Right lobe of liver (tissue), 6 donors: Measurements from ENCODE around the gene MAMLD1. TPM values are rescaled to one million over a fixed set of nuclear protein-coding genes. Genes with fewer than 3 reads are reported as not detected.

Experiments used
- ATAC-seq, 4 donors: fragments of 200-7000 bp; cut with Tn5 transposase; one replicate each; pipeline ENCODE4 v1.9.1; 2020; ENCODE audit warnings: mild to moderate bottlenecking in 4 of 4, moderate library complexity in 4 of 4
- DNase-seq, 3 donors: peaks; one replicate each; pipeline ENCODE4 v3.0.0-alpha.2; 2020
- H3K27ac ChIP-seq, 3 donors: fragments of 200-600 bp; one replicate each; pipeline ENCODE4 v1.8.0; 2022
- H3K27me3 ChIP-seq, 2 donors: fragments of 200-600 bp; one replicate each; pipeline ENCODE4 v1.8.0; 2022
- H3K36me3 ChIP-seq, 4 donors: fragments of 200-600 bp; sonication (generic) in 1 of 4; one replicate each; pipeline versions ENCODE4 v1.5.1 to v1.8.0; 2017 to 2022; ENCODE audit warnings: control low read depth in 1 of 4
- H3K4me1 ChIP-seq, 4 donors: fragments of 200-600 bp; sonication (generic) in 1 of 4; one replicate each; pipeline versions ENCODE4 v1.5.1 to v1.8.0; 2017 to 2022; ENCODE audit warnings: control low read depth in 1 of 4
- H3K4me3 ChIP-seq, 3 donors: fragments of 200-600 bp; one replicate each; pipeline ENCODE4 v1.8.0; 2022
- H3K9me3 ChIP-seq, 4 donors: fragments of 200-600 bp; sonication (generic) in 1 of 4; one replicate each; pipeline versions ENCODE4 v1.5.1 to v1.8.0; 2017 to 2022; ENCODE audit warnings: control low read depth in 1 of 4
- POLR2A ChIP-seq: fragments of 450-650 bp; IDR thresholded peaks from one replicate; pipeline ENCODE4 v1.6.1; 2017; ENCODE audit warnings: antibody characterized with exemption, mild to moderate bottlenecking
- WGBS: methylation state at CpG from one replicate; pipeline ENCODE4 v1.1.6; 2018; ENCODE audit warnings: low coverage, low lambda C conversion rate; ENCODE audit not compliant: insufficient coverage; ENCODE audit errors: missing lambda C conversion rate; 5-methylcytosine and 5-hydroxymethylcytosine counted together
- intact Hi-C, 2 donors: fragments of 100-400 bp; cut with DNase I; formaldehyde crosslinking; loops; one replicate each; pipeline versions ENCODE4 v1.11.2 to v1.14.1; 2022
- total RNA-seq, 6 experiments: library from RNA; depleted of rRNA in 2 of 6; stranded (reverse); fragments of >200 nt in 2 of 6; fragmentation: NEBNext Ultra II Directional in 3 of 6; extraction: Animal tissue kit (Norgen Biotek cat#: 25700) in 3 of 6; gene quantifications; one replicate each; pipeline versions ENCODE4 v1.1.0 to v1.2.4, GENCODE V29; 2016 to 2023
- TF ChIP-seq, protein P1 (sequence below), 4 donors: fragments of 200-600 bp in 3 of 4; fragments of 450-650 bp in 1 of 4; IDR thresholded peaks; one replicate each; pipeline versions ENCODE4 v1.5.1 to v1.8.0; 2016 to 2022; ENCODE audit warnings: antibody characterized with exemption in 4 of 4, mild to moderate bottlenecking in 2 of 4
- donor health status: DM: no; HTN: yes; CAD: no.
- donor health status: DM: no; HTN: no; CAD: no.
- donor health status: DM: no; HTN: no; CAD: no.
- donor health status: DM: no; HTN: yes; CAD: no.
- donor health status: DM: no; HTN: yes; CAD: no.

Gene MAMLD1
- total RNA-seq, 6 experiments from 2014 or later = 0.99 to 4.7 (median 1.8) TPM

DNA sequence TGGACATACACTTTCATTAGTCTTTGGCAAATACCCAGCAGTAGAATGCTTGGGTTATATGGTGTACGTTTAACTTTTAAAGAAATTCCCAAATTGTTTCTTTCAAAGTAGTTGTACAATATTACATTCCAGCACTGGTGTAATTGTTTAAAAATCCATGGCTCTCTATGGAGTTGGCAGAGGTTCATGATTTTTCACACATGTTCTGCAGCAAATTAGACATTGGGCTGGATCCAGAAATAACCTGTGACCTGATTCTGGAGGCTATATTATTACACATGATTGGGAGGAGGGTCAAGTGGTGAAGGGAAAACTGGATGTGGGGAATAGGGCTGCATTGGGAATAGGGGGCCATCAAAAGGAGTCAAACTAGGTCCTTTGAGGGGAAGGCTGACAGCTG is 41.9 kb downstream of the MAMLD1 start:
- Histone ChIP-seq H3K27me3 (no peaks in the 10 kb centered on the region), H3K9me3 (no peaks in the 10 kb centered on the region), H3K27ac (no peak overlapping the region), H3K4me3 (no peak overlapping the region), H3K36me3 (no peaks in the 10 kb centered on the region), H3K4me1 (no peaks in the 10 kb centered on the region)
- ATAC-seq (no peak), DNase-seq (no peak)
- WGBS = 39% methylated on average over 1 of the region's 1 CpG
- intact Hi-C loops = no loop called here
- TF ChIP-seq, protein P1, sequence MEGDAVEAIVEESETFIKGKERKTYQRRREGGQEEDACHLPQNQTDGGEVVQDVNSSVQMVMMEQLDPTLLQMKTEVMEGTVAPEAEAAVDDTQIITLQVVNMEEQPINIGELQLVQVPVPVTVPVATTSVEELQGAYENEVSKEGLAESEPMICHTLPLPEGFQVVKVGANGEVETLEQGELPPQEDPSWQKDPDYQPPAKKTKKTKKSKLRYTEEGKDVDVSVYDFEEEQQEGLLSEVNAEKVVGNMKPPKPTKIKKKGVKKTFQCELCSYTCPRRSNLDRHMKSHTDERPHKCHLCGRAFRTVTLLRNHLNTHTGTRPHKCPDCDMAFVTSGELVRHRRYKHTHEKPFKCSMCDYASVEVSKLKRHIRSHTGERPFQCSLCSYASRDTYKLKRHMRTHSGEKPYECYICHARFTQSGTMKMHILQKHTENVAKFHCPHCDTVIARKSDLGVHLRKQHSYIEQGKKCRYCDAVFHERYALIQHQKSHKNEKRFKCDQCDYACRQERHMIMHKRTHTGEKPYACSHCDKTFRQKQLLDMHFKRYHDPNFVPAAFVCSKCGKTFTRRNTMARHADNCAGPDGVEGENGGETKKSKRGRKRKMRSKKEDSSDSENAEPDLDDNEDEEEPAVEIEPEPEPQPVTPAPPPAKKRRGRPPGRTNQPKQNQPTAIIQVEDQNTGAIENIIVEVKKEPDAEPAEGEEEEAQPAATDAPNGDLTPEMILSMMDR (IDR thresholded peaks at IDR 0.05) = no peak
- TF ChIP-seq POLR2A = no peak

DNA sequence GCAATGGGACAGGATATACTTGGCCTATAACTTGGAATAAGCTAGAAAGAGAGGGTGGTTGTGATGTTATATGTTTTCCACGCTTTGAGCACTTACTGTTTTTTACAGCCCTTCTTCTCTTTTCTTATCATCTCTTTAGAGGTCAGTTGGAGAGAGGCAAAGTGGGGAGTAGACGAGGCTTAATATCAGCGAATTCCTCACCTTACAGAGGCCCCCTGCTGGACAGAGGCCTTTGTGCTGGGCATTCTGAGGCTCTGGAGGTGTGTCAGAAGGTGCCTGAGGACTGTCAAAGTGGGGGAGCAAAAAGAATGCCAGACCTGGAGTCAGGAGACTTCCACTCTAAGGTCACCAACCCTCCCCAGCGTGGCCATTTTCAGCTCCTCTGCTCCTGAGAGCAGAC is 42.5 kb downstream of the MAMLD1 start:
- Histone ChIP-seq H3K27ac (no peak overlapping the region), H3K36me3 (no peaks in the 10 kb centered on the region), H3K4me3 (no peak overlapping the region), H3K9me3 (no peaks in the 10 kb centered on the region), H3K27me3 (no peaks in the 10 kb centered on the region), H3K4me1 (no peaks in the 10 kb centered on the region)
- 52% methylated on average over 4 of the region's 4 CpGs for WGBS
- no peak for DNase-seq
- ATAC-seq = peak in 3 of 4 donors; percentile 47 to 50 (median 49)
- no peak for TF ChIP-seq POLR2A
- TF ChIP-seq, protein P1 (IDR thresholded peaks at IDR 0.05) = peak in 3 of 4 donors; percentile 15 to 32 (median 16)
- intact Hi-C loops = no loop called here

DNA sequence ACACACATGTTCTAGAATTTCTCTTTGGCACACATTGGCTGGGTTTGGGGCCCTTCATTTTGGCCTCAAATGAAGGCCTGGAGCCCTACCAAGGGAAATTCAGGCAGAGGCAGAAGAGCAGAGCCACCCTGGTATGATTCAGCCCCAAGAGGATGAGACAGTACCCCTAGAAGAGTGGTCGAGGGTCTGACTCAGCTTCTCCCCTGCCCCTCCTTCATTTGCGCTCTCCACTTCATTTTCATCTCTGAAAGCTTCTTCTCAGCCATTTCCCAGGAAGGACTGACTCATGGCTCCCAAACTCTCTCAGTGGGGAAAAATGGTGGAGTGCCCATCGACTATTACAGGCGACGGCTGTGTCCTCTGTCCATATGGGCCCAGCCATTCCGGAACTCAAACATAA is 43.5 kb downstream of the MAMLD1 start:
- no peak for ATAC-seq
- H3K4me3 ChIP-seq = no peak overlapping the region
- DNase-seq = no peak
- no peak overlapping the region for H3K27ac ChIP-seq
- H3K4me1 ChIP-seq = no peaks in the 10 kb centered on the region
- intact Hi-C loops = no loop called here
- no peak for TF ChIP-seq POLR2A
- TF ChIP-seq, protein P1 (IDR thresholded peaks at IDR 0.05) = no peak
- no peaks in the 10 kb centered on the region for H3K36me3 ChIP-seq
- no peaks in the 10 kb centered on the region for H3K9me3 ChIP-seq
- no peaks in the 10 kb centered on the region for H3K27me3 ChIP-seq
- WGBS = 69% methylated on average over 6 of the region's 6 CpGs

DNA sequence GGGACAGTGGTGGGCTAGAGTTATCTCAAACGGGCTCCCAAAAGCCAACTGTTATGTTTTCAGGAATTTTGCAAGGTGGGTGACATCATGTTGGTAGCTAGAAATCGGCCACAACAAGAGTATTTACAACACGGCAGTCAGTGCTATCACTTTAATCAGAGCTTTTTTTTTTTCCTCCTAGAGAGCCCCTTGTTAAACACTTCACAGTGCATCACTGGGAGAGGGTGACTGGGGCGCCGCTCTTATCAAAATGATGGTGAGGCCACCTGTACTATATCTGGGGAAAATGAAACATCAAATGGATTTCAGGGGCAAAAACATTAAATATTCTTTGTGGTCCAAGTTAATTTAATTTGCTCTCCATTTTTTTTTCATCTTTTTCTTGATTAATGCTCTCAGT is 44.9 kb downstream of the MAMLD1 start:
- H3K27ac ChIP-seq = no peak overlapping the region
- no peaks in the 10 kb centered on the region for H3K27me3 ChIP-seq
- H3K9me3 ChIP-seq = no peaks in the 10 kb centered on the region
- DNase-seq (no peak), ATAC-seq (no peak)
- no peaks in the 10 kb centered on the region for H3K36me3 ChIP-seq
- no peak overlapping the region for H3K4me3 ChIP-seq
- intact Hi-C loops = no loop called here
- WGBS = 61% methylated on average over 4 of the region's 5 CpGs
- no peaks in the 10 kb centered on the region for H3K4me1 ChIP-seq
- no peak for TF ChIP-seq POLR2A
- TF ChIP-seq, protein P1 (IDR thresholded peaks at IDR 0.05) = no peak

DNA sequence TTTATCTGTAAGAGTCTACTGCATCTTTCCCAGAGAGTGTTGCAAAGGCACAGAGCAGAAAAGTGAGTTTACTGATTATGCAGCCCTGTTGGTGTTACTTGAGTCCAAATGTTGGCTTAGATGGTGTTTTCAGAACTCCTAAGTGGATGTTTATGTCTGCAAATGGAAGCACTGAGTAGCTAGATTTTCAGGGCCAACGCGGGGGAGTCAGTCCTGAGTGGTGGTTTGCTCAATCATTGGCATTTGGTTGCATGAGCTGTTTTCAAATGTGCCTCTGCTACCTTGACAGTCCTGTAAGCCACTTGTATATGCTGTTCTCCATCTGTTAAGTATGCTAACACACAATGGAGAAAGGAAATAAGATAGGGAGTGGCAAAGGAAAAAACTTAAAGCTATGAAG is 45.4 kb downstream of the MAMLD1 start:
- no peak overlapping the region for H3K4me3 ChIP-seq
- no peaks in the 10 kb centered on the region for H3K4me1 ChIP-seq
- no peak overlapping the region for H3K27ac ChIP-seq
- H3K36me3 ChIP-seq = no peaks in the 10 kb centered on the region
- TF ChIP-seq, protein P1 (IDR thresholded peaks at IDR 0.05) = no peak
- TF ChIP-seq POLR2A = no peak
- intact Hi-C loops = no loop called here
- ATAC-seq (no peak), DNase-seq (no peak)
- 76% methylated on average over 2 of the region's 2 CpGs for WGBS
- H3K27me3 ChIP-seq = no peaks in the 10 kb centered on the region
- H3K9me3 ChIP-seq = no peaks in the 10 kb centered on the region
